Measurements from ENCODE around the gene KCNAB2.

The KCNAB2 gene

GRCh38 chr1:6150006-6150938, 104.6 kb downstream of the KCNAB2 start:
- DNase-seq (ENCODE audit: low spot score), result no peak
